Measurements from ENCODE around the gene TMEM178B. TPM values are rescaled to one million over a fixed set of nuclear protein-coding genes. Genes with fewer than 3 reads are reported as not detected.
"Not testable (repeated sequence)": the region's sequence is repeated elsewhere in the genome, so short reads cannot be mapped to it uniquely, and the experiment has no call there.

The TMEM178B gene
- total and polyA plus RNA-seq, 2 experiments from 2014 or later = 0.24 to 0.30 TPM

DNA sequence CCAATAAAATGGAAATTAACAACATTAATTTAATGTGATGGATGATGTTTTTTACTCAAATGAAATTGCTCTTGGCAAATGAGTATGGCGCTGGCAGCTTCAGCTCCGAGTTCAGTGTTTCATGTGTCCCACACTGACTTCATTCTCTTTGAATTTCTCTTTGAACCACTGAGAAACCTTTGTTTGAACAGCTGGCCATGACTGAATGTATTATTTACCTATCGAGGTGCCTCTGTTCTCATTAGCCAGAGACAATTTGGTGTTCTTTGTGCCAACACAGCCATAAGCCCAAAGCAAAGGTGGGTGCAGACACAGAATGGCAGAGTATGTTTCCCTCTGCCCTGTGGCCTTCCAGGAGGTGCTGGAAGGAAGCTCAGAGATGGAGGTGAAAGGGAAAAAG is 42.1 kb downstream of the TMEM178B start:
- Histone ChIP-seq H3K36me3 (replicated peaks; ENCODE audit: insufficient read depth, low read depth) (no peaks in the 10 kb centered on the region), H3K4me2 (no peak overlapping the region), H3K4me1 (ENCODE audit: insufficient read depth) (no peaks in the 10 kb centered on the region), H3K4me3 (no peak overlapping the region), H3K79me2 (no peaks in the 10 kb centered on the region), H4K20me1 (ENCODE audit: insufficient read depth, poor library complexity, severe bottlenecking) (no peaks in the 10 kb centered on the region), H3K9me3 (ENCODE audit: low read depth) (no peaks in the 10 kb centered on the region), H3K27me3 (no peaks in the 10 kb centered on the region), H2AFZ (no peak overlapping the region), H3K9me2 (replicated peaks; ENCODE audit: insufficient read depth) (no peaks in the 10 kb centered on the region), H3K27ac (no peak overlapping the region)
- no peak for DNase-seq (ENCODE audit: low spot score)
- WGBS (ENCODE audit: low lambda C conversion rate, missing lambda C conversion rate) = 69% methylated on average over 3 of the region's 3 CpGs
- TF ChIP-seq, protein P1, sequence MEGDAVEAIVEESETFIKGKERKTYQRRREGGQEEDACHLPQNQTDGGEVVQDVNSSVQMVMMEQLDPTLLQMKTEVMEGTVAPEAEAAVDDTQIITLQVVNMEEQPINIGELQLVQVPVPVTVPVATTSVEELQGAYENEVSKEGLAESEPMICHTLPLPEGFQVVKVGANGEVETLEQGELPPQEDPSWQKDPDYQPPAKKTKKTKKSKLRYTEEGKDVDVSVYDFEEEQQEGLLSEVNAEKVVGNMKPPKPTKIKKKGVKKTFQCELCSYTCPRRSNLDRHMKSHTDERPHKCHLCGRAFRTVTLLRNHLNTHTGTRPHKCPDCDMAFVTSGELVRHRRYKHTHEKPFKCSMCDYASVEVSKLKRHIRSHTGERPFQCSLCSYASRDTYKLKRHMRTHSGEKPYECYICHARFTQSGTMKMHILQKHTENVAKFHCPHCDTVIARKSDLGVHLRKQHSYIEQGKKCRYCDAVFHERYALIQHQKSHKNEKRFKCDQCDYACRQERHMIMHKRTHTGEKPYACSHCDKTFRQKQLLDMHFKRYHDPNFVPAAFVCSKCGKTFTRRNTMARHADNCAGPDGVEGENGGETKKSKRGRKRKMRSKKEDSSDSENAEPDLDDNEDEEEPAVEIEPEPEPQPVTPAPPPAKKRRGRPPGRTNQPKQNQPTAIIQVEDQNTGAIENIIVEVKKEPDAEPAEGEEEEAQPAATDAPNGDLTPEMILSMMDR (IDR thresholded peaks at IDR 0.05; ENCODE audit: poor library complexity) = no peak
- TF ChIP-seq EZH2 (IDR thresholded peaks at IDR 0.05; ENCODE audit: borderline replicate concordance) = no peak
- TF ChIP-seq EZH2phosphoT487 (IDR thresholded peaks at IDR 0.05; ENCODE audit: low read depth, severe bottlenecking, unreplicated experiment) = no peak

DNA sequence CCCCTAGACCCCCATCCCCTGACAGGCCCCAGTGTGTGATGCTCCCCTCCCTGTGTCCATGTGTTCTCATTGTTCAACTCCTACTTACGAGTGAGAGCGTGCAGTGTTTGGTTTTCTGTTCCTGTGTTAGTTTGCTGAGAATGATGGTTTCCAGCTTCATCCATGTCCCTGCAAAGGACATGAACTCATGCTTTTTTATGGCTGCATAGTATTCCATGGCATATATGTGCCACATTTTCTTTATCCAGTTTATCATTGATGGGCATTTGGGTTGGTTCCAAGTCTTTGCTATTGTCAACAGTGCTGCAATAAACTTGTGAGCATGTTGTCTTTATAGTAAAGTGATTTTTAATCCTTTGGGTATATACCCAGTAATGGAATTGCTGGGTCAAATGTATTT is 42.8 kb downstream of the TMEM178B start:
- not testable (repeated sequence) for H3K79me2 ChIP-seq; H3K27me3 ChIP-seq; H3K27ac ChIP-seq; H3K4me1 ChIP-seq (ENCODE audit: insufficient read depth); H3K36me3 ChIP-seq (replicated peaks; ENCODE audit: insufficient read depth, low read depth); H3K9me2 ChIP-seq (replicated peaks; ENCODE audit: insufficient read depth); H3K4me2 ChIP-seq; H4K20me1 ChIP-seq (ENCODE audit: insufficient read depth, poor library complexity, severe bottlenecking); H2AFZ ChIP-seq; DNase-seq (ENCODE audit: low spot score); H3K4me3 ChIP-seq; H3K9me3 ChIP-seq (ENCODE audit: low read depth)
- 93% methylated on average over 2 of the region's 2 CpGs for WGBS (ENCODE audit: low lambda C conversion rate, missing lambda C conversion rate)

DNA sequence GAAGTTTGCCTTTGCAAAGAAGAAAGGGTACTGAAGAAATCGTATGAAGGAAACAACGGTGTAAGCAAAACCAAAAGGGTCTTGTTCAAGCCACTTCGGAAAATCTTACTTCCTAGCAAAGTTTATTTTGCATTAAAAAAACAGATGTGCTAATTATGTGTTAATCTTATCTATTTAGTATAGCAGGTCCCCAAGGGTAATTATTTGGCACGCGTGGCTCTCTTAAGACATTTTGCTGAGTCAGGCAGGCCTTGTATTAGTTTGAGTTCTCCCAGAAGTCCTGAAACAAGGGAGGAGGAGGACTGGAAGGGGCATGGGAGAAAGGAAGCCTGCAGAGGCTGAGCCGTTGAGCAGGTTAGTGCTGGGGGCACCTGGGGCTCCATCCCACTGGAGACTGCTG is 44.9 kb downstream of the TMEM178B start:
- no peaks in the 10 kb centered on the region for H3K79me2 ChIP-seq
- WGBS (ENCODE audit: low lambda C conversion rate, missing lambda C conversion rate) = 76% methylated on average over 6 of the region's 6 CpGs
- H3K9me2 ChIP-seq (replicated peaks; ENCODE audit: insufficient read depth) = no peaks in the 10 kb centered on the region
- H3K27me3 ChIP-seq = no peaks in the 10 kb centered on the region
- no peaks in the 10 kb centered on the region for H4K20me1 ChIP-seq (ENCODE audit: insufficient read depth, poor library complexity, severe bottlenecking)
- no peaks in the 10 kb centered on the region for H3K36me3 ChIP-seq (replicated peaks; ENCODE audit: insufficient read depth, low read depth)
- H3K4me3 ChIP-seq = no peak overlapping the region
- no peak overlapping the region for H3K27ac ChIP-seq
- H2AFZ ChIP-seq = no peak overlapping the region
- H3K4me1 ChIP-seq (ENCODE audit: insufficient read depth) = no peaks in the 10 kb centered on the region
- TF ChIP-seq, protein P1 (IDR thresholded peaks at IDR 0.05; ENCODE audit: poor library complexity) = no peak
- TF ChIP-seq EZH2phosphoT487 (IDR thresholded peaks at IDR 0.05; ENCODE audit: low read depth, severe bottlenecking, unreplicated experiment) (no peak), EZH2 (IDR thresholded peaks at IDR 0.05; ENCODE audit: borderline replicate concordance) (no peak)
- H3K4me2 ChIP-seq = no peak overlapping the region
- H3K9me3 ChIP-seq (ENCODE audit: low read depth) = no peaks in the 10 kb centered on the region
- DNase-seq (ENCODE audit: low spot score) = no peak

DNA sequence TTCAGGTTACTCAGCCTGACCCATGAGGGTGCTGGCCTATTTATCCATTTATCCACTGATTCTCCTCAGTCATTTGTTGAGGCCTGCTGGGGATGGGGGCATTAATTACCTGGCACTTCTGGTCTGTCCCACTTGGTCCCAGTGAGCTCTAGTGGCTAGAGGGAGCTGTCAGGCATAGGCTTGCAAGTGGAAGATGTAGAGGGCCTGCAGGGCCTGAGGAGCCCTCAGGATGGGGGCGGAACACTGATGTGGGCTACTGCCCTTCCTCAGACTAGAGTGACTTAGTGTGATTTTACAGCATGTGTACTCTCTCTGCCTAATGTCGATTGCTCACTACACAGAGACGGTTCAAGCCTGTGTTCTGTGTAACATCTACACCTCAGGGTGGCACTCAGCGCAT is 45.3 kb downstream of the TMEM178B start:
- 91% methylated on average over 4 of the region's 4 CpGs for WGBS (ENCODE audit: low lambda C conversion rate, missing lambda C conversion rate)
- H3K36me3 ChIP-seq (replicated peaks; ENCODE audit: insufficient read depth, low read depth) = no peaks in the 10 kb centered on the region
- TF ChIP-seq EZH2phosphoT487 (IDR thresholded peaks at IDR 0.05; ENCODE audit: low read depth, severe bottlenecking, unreplicated experiment) (no peak), EZH2 (IDR thresholded peaks at IDR 0.05; ENCODE audit: borderline replicate concordance) (no peak)
- TF ChIP-seq, protein P1 (IDR thresholded peaks at IDR 0.05; ENCODE audit: poor library complexity) = no peak

More for the DNA sequence above, 45.3 kb downstream of the TMEM178B start:
- Histone ChIP-seq H3K79me2 (no peaks in the 10 kb centered on the region), H3K27me3 (no peaks in the 10 kb centered on the region), H3K9me2 (replicated peaks; ENCODE audit: insufficient read depth) (no peaks in the 10 kb centered on the region), H3K9me3 (ENCODE audit: low read depth) (no peaks in the 10 kb centered on the region), H4K20me1 (ENCODE audit: insufficient read depth, poor library complexity, severe bottlenecking) (no peaks in the 10 kb centered on the region), H3K4me1 (ENCODE audit: insufficient read depth) (no peaks in the 10 kb centered on the region), H3K27ac (no peak overlapping the region), H3K4me2 (no peak overlapping the region), H3K4me3 (no peak overlapping the region), H2AFZ (no peak overlapping the region)
- DNase-seq (ENCODE audit: low spot score) = no peak
